AG09309 (cell line): ENCODE measurements around the gene DPYSL4.

Experiments used
- DNase-seq: peaks from one replicate; pipeline ENCODE4 v3.0.0-alpha.2; 2010; ENCODE audit warnings: low read depth
- H3K4me3 ChIP-seq: 2 replicates; pipeline ENCODE4 v1.5.1; 2011; ENCODE audit warnings: mild to moderate bottlenecking, low read depth, low read length, moderate library complexity; ENCODE audit not compliant: control insufficient read depth
- TF ChIP-seq, protein P1 (sequence below): IDR thresholded peaks from 2 replicates; pipeline ENCODE4 v1.5.1; 2011; ENCODE audit warnings: mild to moderate bottlenecking, low read depth, low read length, inconsistent platforms; ENCODE audit not compliant: insufficient read depth, control insufficient read depth; ENCODE audit errors: missing control alignments

DPYSL4 gene

DNA sequence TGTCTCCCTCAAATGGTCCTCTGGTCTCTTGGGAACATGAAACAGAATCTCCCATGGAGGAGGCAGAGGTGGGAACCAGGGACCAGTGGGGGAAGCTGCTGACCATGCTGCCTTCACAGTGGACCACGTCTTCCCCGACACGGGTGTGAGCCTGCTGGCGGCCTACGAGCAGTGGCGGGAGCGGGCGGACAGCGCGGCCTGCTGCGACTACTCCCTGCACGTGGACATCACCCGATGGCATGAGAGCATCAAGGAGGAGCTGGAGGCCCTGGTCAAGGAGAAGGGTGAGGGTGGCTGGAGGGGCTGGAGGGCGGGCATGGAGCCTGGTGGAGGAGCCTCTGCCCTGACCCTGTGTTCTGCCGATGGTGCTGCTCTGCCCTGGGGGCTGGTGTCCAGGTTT is 8.0 kb downstream of the DPYSL4 start:
- TF ChIP-seq, protein P1, sequence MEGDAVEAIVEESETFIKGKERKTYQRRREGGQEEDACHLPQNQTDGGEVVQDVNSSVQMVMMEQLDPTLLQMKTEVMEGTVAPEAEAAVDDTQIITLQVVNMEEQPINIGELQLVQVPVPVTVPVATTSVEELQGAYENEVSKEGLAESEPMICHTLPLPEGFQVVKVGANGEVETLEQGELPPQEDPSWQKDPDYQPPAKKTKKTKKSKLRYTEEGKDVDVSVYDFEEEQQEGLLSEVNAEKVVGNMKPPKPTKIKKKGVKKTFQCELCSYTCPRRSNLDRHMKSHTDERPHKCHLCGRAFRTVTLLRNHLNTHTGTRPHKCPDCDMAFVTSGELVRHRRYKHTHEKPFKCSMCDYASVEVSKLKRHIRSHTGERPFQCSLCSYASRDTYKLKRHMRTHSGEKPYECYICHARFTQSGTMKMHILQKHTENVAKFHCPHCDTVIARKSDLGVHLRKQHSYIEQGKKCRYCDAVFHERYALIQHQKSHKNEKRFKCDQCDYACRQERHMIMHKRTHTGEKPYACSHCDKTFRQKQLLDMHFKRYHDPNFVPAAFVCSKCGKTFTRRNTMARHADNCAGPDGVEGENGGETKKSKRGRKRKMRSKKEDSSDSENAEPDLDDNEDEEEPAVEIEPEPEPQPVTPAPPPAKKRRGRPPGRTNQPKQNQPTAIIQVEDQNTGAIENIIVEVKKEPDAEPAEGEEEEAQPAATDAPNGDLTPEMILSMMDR, result no peak
- no peak for DNase-seq
- no peak overlapping the region for H3K4me3 ChIP-seq

DNA sequence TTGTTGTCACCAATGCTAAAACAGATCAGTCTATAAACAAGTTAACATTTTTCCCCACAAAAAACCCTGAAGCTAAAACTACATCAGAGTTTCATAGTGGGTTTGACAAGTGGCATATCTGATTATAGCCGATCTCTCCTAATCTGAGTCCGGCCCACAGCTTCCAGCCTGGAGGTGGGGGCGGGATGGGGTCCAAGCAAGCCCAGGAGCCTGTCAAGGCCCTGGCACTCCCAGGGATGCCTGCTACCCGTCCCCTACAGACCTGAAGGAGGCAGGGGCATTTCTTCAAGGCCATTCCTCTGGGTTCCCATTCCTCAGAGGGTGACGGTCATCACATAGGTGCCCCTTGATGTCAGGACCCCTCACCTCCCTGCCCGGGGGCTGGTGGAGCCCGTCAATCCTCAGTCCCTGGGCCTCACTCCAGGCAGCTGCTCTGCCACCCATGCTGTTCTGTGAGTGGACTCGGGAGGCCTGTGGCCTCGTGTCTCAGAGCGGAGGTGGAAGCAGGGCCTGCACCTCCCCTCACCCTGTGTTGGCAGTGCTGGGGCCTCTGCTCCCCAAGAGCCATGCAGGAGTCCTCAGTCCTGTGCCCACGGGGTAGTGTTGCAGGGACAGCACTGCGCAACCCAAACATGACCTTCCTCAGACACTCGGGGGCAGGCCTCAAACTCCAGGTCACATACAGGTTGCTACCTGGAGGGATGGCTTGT is 8.8 kb downstream of the DPYSL4 start:
- no peak overlapping the region for H3K4me3 ChIP-seq
- no peak for DNase-seq
- TF ChIP-seq, protein P1, result no peak

DNA sequence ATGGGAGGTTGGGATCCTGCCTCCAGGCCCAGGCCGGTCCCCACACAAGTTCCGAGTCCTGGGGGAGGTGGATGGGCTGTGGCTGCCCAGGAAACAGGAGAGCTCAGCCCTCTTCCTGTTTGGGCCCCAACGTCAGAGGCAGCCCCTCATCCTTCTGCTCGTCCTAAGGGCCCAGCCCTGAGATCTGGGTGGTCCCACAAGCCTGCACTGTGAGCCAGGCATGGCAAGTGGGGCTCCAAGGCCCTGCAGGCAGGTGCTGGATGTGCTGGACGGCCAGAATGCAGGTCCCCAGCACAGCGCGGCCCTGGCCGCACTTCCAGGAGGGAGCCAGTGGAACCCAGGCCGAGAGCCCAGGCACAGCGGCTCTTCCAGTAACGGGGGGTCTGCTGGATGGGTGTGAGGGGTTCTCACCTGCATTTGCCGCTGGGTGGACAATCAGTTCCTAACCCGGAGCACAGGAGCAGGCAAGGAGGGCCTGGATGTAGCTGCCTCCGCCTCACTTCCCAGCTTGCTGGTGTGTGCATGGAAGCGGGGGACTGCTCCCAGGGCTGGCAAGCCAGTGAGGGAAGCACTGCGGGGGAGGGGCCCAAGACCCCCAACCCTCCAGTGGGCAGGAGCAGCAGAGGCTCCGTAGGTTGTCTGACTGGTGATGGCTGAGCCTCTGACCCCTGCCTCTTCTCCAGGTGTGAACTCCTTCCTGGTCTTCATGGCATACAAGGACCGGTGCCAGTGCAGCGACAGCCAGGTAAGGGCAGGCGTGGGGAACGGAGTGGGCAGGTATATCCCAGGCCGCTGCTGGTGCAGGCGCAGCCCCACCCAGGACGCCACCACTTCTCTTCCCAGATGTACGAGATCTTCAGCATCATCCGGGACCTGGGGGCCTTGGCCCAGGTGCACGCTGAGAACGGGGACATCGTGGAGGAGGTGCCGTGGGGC is 9.7 kb downstream of the DPYSL4 start:
- no peak overlapping the region for H3K4me3 ChIP-seq
- TF ChIP-seq, protein P1, result no peak
- DNase-seq, result no peak

DNA sequence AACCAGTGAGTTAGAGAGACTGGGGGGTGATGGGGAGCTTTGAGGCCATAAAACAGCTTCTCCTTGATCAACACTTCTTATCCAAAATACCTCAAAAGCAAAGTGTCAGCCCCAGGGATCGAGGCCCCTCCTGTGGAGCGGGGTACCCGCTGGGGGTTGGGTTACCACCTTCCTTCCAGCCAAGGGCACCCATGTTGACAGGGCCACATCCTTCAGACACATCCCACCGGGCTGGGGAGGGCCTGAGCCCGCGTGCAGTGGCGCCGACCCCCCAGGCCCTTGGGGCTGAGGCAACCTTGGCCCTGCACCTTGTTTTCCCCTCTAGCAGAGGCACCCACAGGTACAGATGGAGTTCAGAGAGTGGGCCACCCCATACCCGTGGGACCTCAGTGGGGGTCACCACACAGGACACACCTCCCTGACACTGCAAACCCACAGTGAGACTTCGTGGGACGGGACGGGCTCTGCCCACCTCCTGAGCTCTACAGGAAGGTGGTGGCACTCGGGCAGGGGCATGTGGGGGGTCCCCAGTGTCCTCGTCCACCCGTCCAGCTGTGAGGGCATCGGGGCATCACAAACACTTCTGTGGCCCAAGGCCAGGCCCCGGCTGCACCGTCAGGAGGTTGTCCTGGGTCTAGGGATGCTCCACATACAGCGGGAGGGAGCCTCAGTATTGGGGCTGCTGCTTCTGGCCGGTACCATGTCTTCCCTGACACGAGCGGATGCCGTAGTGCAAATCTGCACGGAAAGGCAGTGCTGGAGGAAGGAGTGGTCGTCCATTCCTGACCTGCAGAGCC is 10.7 kb downstream of the DPYSL4 start:
- no peak for DNase-seq
- TF ChIP-seq, protein P1, result no peak
- no peak overlapping the region for H3K4me3 ChIP-seq

DNA sequence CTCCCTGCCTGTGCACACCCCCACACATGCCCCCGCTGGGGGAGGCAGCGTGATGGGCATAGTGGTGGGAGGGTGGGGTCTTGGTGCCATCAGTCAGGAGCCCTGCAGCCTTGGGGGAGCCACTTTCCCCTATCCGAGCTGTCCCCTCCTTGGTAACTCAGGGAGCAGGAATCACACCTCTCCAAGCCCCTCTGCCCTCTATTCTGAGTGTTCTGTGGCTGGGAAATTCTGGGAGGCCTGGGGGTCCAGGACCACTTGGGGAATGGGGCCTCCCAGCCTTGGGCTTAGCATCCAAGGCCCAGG is 11.3 kb downstream of the DPYSL4 start:
- no peak for DNase-seq
- H3K4me3 ChIP-seq, result no peak overlapping the region
- TF ChIP-seq, protein P1, result no peak

DNA sequence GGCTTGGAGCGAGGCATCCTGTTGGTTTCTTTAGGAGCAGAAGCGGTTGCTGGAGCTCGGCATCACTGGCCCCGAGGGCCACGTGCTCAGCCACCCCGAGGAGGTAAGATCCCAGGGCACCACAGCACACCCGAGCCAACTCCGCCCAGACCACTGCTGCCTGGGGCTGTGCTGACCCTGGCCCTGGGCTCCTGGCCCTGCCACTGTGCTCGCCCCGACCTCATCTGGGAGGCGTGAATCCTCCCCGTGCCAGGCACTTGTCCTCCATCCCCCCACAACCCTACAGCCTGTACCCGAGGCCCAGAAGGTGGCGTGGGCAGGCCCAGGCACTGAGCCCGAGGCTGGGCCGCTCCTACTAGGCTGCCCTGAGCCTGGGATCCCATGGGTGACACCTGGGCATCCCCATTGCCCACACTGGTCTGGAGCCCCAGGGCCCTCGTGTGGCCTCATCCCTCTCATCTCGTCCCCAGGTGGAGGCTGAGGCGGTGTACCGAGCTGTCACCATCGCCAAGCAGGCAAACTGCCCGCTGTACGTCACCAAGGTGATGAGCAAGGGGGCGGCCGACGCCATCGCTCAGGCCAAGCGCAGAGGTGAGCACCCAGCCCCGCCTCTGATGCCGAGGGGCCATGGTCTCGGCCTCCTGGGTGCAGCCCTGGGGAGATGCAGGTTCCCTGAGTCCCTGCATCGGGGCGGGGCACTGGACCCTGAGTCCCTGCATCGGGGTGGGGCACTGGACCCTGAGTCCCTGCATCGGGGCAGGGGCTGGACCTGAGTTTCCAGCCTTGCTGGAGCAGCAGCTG is 11.8 kb downstream of the DPYSL4 start:
- H3K4me3 ChIP-seq, result no peak overlapping the region
- no peak for DNase-seq
- TF ChIP-seq, protein P1, result no peak
